SK-MEL-5 (cell line): ENCODE results near the gene HOGA1. TPM values are rescaled to one million over a fixed set of nuclear protein-coding genes. Genes with fewer than 3 reads are reported as not detected.

Source experiments
- DNase-seq: peaks from one replicate; pipeline ENCODE4 v3.0.0-alpha.2; 2016; ENCODE audit warnings: low read depth, low spot score
- in situ Hi-C: cut with HindIII; loops from 2 replicates; pipeline ENCODE4 v1.10.0; 2016; ENCODE audit warnings: low sequenced_read_pairs, high pct_unique_total_duplicates, low pct_unique_long_range_greater_than_20kb
- total RNA-seq: library from RNA; depleted of rRNA; stranded (reverse); fragments of >200 nt; shearing (Covaris generic); gene quantifications from 2 replicates; pipeline ENCODE4 v1.2.3, GENCODE V29; 2014; rRNA removed

Gene HOGA1
- total RNA-seq, 1 experiment from 2014 or later: 2.1 TPM

- in situ Hi-C loops: no loop called here
These were observed 75.4 kb downstream of the HOGA1 start for GRCh38 chr10:97659589-97659988.

More at GRCh38 chr10:97659589-97659988, 75.4 kb downstream of the HOGA1 start:
- DNase-seq: no peak

Other genes with a start within 250 kb of the HOGA1 start
- 20.5 and 22.0 TPM in 2 replicates for gene FRAT2, start 249.7 kb upstream of the HOGA1 start, total RNA-seq
- gene RRP12, start 183.0 kb upstream of the HOGA1 start, total RNA-seq: 24.1 and 30.7 TPM in 2 replicates
- 524 and 572 TPM in 2 replicates for gene PGAM1, start 158.2 kb upstream of the HOGA1 start, total RNA-seq
- 41.4 and 41.5 TPM in 2 replicates for gene EXOSC1, start 138.4 kb upstream of the HOGA1 start, total RNA-seq
- gene ZDHHC16, start 138.2 kb upstream of the HOGA1 start, total RNA-seq: 40.6 and 42.1 TPM in 2 replicates
- gene MMS19, start 86.0 kb upstream of the HOGA1 start, total RNA-seq: 80.1 and 85.8 TPM in 2 replicates
- gene UBTD1, start 85.5 kb upstream of the HOGA1 start, total RNA-seq: 12.7 and 13.8 TPM in 2 replicates
- not detected in 2 replicates for gene ANKRD2, start 11.6 kb upstream of the HOGA1 start, total RNA-seq
- gene C10orf62, start 5.3 kb downstream of the HOGA1 start, total RNA-seq: not detected in 2 replicates
- 3.5 and 4.4 TPM in 2 replicates for gene MORN4, start 49.1 kb downstream of the HOGA1 start, total RNA-seq
- gene PI4K2A, start 56.3 kb downstream of the HOGA1 start, total RNA-seq: 15.0 and 15.3 TPM in 2 replicates
- gene AVPI1, start 102.9 kb downstream of the HOGA1 start, total RNA-seq: 126 and 133 TPM in 2 replicates
- 27.4 and 28.4 TPM in 2 replicates for gene MARVELD1, start 129.3 kb downstream of the HOGA1 start, total RNA-seq
- gene ZFYVE27, start 152.7 kb downstream of the HOGA1 start, total RNA-seq: 27.5 and 27.9 TPM in 2 replicates
- gene SFRP5, start 187.6 kb downstream of the HOGA1 start, total RNA-seq: 0.08 and 0.21 TPM in 2 replicates